GM21528 (cell line): ENCODE results near the gene FSTL3.

ENCODE experiments used
- ATAC-seq: cut with Tn5 transposase; IDR thresholded peaks from one replicate; pipeline ENCODE4 v1.9.1; 2021; ENCODE audit warnings: mild to moderate bottlenecking, moderate library complexity; ENCODE audit not compliant: unreplicated experiment, low FRiP score

The FSTL3 gene

DNA sequence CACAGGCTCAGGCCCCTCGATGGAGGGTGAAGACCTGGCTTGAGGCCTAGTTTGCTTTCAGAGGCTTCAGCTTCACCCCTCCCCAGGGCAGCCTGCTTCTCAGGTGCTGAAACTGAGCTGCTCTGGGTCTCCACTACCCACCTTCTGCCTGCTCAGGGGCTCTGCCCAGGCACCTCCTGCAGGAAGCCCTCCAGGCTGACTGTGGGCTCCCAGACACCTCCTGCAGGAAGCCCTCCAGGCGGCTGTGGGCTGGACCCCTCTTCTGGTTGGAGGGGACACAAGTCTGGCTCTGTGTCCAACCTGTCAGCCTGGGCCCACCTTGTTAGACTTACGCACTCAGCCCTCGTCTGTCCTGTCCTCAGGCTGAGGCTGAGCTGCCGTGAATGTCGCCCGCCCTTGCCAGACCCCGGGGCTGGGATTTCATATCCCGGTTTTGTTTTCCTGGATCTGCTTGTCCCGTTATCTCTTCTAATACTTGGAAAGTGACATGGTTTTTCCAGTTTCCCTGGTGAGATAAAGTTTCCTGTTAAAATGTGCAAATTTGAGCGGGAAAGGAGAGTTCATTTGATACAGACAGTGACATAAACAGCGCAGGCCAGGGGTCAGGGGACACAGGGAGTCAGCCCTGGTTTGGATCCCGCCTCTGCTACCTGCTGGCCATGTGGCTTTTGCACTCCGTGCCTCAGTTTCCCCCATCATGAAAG lies 53.9 kb downstream of the FSTL3 start:
- ATAC-seq = no peak

DNA sequence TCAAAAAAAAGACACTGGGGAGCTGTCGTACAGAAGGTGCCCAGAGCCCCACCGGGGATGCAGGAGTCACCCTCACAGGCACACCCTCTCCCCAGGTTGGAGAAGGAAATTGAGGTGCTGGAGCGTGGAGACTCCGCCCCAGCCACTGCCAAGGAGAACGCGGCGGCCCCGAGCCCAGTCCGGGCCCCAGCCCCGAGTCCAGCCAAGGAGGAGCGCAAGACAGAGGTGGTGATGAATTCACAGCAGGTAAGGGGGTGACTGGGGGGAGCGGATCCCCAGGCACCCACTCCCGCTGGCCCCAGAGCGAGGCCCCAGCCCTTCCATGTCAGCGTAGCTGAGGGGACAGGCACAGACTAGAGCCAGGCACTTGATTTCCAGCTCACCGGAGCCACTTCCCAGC lies 54.8 kb downstream of the FSTL3 start:
- ATAC-seq = no peak

DNA sequence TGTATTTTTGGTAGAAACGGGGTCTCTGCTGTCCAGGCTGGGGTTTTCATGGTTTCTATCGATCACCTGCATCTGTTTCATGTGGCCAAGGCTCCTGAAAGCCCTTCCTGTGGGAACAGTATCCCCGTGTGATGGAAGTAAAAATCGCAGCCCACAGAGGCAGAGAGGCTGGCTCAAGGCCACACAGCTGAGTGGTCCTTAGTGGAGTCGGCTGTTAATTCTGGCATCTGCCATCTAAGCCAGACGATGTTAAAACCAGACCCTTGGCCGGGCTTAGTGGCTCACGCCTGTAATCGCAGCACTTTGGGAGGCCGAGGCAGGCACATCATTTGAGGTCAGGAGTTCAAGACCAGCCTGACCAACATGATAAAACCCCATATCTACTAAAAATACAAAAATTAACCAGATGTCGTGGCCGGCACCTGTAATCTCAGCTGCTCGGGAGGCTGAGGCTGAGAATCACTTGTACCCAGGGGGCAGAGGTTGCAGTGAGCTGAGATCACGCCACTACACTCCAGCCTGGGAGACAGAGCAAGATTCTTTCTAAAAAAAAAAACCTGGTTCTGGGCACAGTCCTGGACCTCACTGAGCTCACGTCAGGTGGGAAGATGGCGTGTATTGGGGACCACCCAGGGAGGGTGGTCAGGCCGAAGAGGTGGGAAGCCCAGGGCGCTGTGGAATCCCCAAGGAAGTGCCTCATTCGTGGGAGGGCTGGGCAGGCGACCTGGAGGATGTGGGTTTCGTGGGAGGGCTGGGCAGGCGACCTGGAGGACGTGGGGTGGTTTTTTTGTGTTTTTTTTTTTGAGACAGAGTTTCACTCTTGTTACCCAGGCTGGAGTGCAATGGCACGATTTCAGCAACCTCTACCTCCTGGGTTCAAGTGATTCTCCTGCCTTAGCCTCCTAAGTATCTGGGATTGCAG lies 56.2 kb downstream of the FSTL3 start:
- ATAC-seq = no peak
